ENCODE measurements around the gene ADIPOR2. TPM values are rescaled to one million over a fixed set of nuclear protein-coding genes. Genes with fewer than 3 reads are reported as not detected.

ADIPOR2 gene
- total and polyA plus RNA-seq, 8 donors: 2.9 to 185 (median 26.9) TPM

DNA sequence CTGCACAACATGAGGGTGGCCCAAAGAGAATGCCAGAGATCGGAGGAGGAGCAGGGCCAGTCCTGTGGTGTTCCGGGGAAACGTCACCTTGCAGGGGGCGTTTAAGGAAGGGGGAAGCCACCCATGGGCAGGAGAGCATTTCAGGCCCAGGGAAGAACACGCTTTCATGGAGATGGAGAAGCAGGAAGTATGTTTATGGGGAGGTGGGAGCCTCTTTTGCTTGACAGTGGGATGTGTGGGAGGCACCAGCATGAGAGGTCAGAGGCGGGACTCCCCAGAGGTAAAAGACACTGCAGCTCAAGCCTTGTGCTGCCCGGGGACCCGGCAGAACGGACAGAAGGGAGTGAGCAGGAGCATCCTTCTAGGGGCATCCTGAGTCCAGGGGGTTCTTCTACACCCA, 128.2 kb downstream of the ADIPOR2 start:
- H3K27ac ChIP-seq: no peak overlapping the region
- 64 to 72% (median 68%) methylated on average over 9 of the region's 9 CpGs for WGBS, 5 donors
- no peak for DNase-seq
- H3K9me3 ChIP-seq: no peaks in the 10 kb centered on the region
- no peak for TF ChIP-seq EP300 (IDR thresholded peaks at IDR 0.05)
- TF ChIP-seq, protein P1, sequence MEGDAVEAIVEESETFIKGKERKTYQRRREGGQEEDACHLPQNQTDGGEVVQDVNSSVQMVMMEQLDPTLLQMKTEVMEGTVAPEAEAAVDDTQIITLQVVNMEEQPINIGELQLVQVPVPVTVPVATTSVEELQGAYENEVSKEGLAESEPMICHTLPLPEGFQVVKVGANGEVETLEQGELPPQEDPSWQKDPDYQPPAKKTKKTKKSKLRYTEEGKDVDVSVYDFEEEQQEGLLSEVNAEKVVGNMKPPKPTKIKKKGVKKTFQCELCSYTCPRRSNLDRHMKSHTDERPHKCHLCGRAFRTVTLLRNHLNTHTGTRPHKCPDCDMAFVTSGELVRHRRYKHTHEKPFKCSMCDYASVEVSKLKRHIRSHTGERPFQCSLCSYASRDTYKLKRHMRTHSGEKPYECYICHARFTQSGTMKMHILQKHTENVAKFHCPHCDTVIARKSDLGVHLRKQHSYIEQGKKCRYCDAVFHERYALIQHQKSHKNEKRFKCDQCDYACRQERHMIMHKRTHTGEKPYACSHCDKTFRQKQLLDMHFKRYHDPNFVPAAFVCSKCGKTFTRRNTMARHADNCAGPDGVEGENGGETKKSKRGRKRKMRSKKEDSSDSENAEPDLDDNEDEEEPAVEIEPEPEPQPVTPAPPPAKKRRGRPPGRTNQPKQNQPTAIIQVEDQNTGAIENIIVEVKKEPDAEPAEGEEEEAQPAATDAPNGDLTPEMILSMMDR (IDR thresholded peaks at IDR 0.05): no peak
- TF ChIP-seq POLR2AphosphoS5 (IDR thresholded peaks at IDR 0.05): no peak
- TF ChIP-seq POLR2A (IDR thresholded peaks at IDR 0.05): no peak
- H3K4me3 ChIP-seq: no peak overlapping the region
- intact Hi-C loops (cut with DNase I; ENCODE audit: low total_unique reads): no loop called here
- H3K4me1 ChIP-seq: peaks cover 0 to 13% (median 4%) of the 10 kb centered on the region in 4 donors
- H3K36me3 ChIP-seq: no peaks in the 10 kb centered on the region
- H3K27me3 ChIP-seq: peaks cover 10 to 60% (median 34%) of the 10 kb centered on the region in 3 donors

DNA sequence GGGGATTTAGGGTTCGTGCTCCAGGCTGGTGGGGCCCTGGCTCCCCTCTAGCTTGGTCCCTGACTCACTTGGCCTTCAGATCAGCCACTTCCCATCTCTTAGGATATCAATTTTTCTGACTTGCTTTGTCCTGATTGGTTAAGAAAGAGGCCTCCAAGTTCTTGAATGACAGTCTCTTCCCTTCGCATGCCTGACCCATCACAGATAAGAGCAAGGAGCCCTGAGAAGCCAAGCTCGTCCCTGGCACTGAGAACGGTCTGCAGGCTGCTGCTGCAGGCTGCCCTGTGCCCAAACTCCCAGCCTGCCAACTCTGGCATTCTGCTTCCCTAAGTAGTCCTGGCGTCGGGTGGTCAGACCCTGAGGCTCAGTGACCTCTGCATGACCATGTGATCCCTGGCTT, 128.7 kb downstream of the ADIPOR2 start:
- Histone ChIP-seq H3K4me3 (no peak overlapping the region), H3K4me1 (peaks cover 0 to 13% (median 4%) of the 10 kb centered on the region in 4 donors), H3K36me3 (no peaks in the 10 kb centered on the region), H3K9me3 (no peaks in the 10 kb centered on the region), H3K27ac (no peak overlapping the region), H3K27me3 (peaks cover 10 to 65% (median 34%) of the 10 kb centered on the region in 3 donors)
- WGBS, 5 donors: 38 to 52% (median 48%) methylated on average over 6 of the region's 6 CpGs
- no peak for DNase-seq
- no peak for TF ChIP-seq EP300 (IDR thresholded peaks at IDR 0.05)
- no peak for TF ChIP-seq POLR2A (IDR thresholded peaks at IDR 0.05)
- no peak for TF ChIP-seq POLR2AphosphoS5 (IDR thresholded peaks at IDR 0.05)
- TF ChIP-seq, protein P1 (IDR thresholded peaks at IDR 0.05): no peak
- intact Hi-C loops (cut with DNase I; ENCODE audit: low total_unique reads): no loop called here

GRCh38 chr12:1820191-1820895, 129.5 kb downstream of the ADIPOR2 start, which contains the start of gene LRTM2:
Gene LRTM2 (plus strand): TSS chr12:1820565. CDS start chr12:1828149, 7,584 bp downstream.
- 15 to 19% (median 17%) methylated on average over 27 to 34 of the region's 34 CpGs for WGBS, 5 donors
- intact Hi-C loops (cut with DNase I; ENCODE audit: low total_unique reads): loop anchor here (10.0 kb wide), 1 partner anchor 94 kb away; the partner anchor contains the start of gene CACNA2D4
- peaks cover 10 to 72% (median 34%) of the 10 kb centered on the region in 3 donors for H3K27me3 ChIP-seq

GRCh38 chr12:1820896-1821291, 130.0 kb downstream of the ADIPOR2 start:
- Histone ChIP-seq H3K27ac (no peak overlapping the region), H3K9me3 (no peaks in the 10 kb centered on the region), H3K4me3 (no peak overlapping the region), H3K27me3 (peaks cover 10 to 76% (median 34%) of the 10 kb centered on the region in 3 donors), H3K4me1 (peaks cover 0 to 13% (median 4%) of the 10 kb centered on the region in 4 donors), H3K36me3 (no peaks in the 10 kb centered on the region)
- WGBS, 5 donors: 71 to 83% (median 77%) methylated on average over 11 of the region's 11 CpGs
- no peak for DNase-seq
- intact Hi-C loops (cut with DNase I; ENCODE audit: low total_unique reads): loop anchor here (10.0 kb wide), 1 partner anchor 94 kb away; the partner anchor contains the start of gene CACNA2D4
- TF ChIP-seq POLR2AphosphoS5 (IDR thresholded peaks at IDR 0.05): no peak
- no peak for TF ChIP-seq POLR2A (IDR thresholded peaks at IDR 0.05)
- no peak for TF ChIP-seq EP300 (IDR thresholded peaks at IDR 0.05)
- TF ChIP-seq, protein P1 (IDR thresholded peaks at IDR 0.05): no peak

More at GRCh38 chr12:1820191-1820895, 129.5 kb downstream of the ADIPOR2 start, which contains the start of gene LRTM2:
- Histone ChIP-seq H3K4me3 (no peak within 1 kb of the TSS), H3K36me3 (no peaks in the 10 kb centered on the region), H3K4me1 (peaks cover 0 to 13% (median 4%) of the 10 kb centered on the region in 4 donors), H3K27ac (no peak within 1 kb of the TSS), H3K9me3 (no peaks in the 10 kb centered on the region)
- no peak for DNase-seq
- TF ChIP-seq POLR2AphosphoS5 (IDR thresholded peaks at IDR 0.05): no peak
- no peak for TF ChIP-seq POLR2A (IDR thresholded peaks at IDR 0.05)

Data from stomach (tissue), 9 donors.